HepG2 (cell line): ENCODE measurements around the gene RNF222. TPM values are rescaled to one million over a fixed set of nuclear protein-coding genes. Genes with fewer than 3 reads are reported as not detected.

ENCODE experiments used
- ATAC-seq: fragments of 200-7000 bp; cut with Tn5 transposase; 3 replicates; pipeline ENCODE4 v1.9.1; 2020; ENCODE audit warnings: mild to moderate bottlenecking, moderate library complexity
- BruUV-seq: library from RNA; stranded (reverse); fragments of 400-500 nt; replicated peaks from 2 replicates; lab custom pipeline; 2021; lab: Mats Ljungman, UMichigan
- CTCF ChIA-PET: fragments of 300-600 bp; formaldehyde crosslinking; extraction: SDS; loops from one replicate; lab custom pipeline; 2021; ENCODE audit warnings: low total read pairs, inconsistent platforms, low intra/inter-chr PET ratio; lab: Yijun Ruan, JAX
- POLR2A ChIA-PET: fragments of 350-600 bp; sonication (Branson Sonifier 250); formaldehyde crosslinking; loops from one replicate; lab custom pipeline; 2020; ENCODE audit warnings: antibody characterized with exemption, inconsistent platforms; lab: Yijun Ruan, JAX
- DNase-seq: peaks from one replicate; pipeline ENCODE4 v3.0.0-alpha.2; 2015; ENCODE audit warnings: low spot score
- FAIRE-seq: peaks from 3 replicates; lab custom pipeline; 2011; peaks lifted over from hg19 to GRCh38; lab: Jason Lieb, UNC
- H2AFZ ChIP-seq: one replicate; pipeline ENCODE4 v1.6.1; 2011; ENCODE audit warnings: low read length, inconsistent platforms
- H3K27ac ChIP-seq: fragments of 300-600 bp; 3 replicates; pipeline ENCODE4 v1.8.0; 2011; ENCODE audit warnings: mixed run types, mild to moderate bottlenecking, mixed read lengths, low read length, inconsistent platforms; ENCODE audit not compliant: insufficient read depth; ENCODE audit errors: extremely low read length
- H3K27me3 ChIP-seq, 2 experiments: fragments of 200-600 bp in 1 of 2; 2 replicates in 1 of 2; 3 replicates in 1 of 2; pipeline versions ENCODE4 v1.6.0 to v1.8.0; 2011; ENCODE audit warnings: low read length in 2 of 2, mild to moderate bottlenecking in 2 of 2, moderate library complexity in 2 of 2, inconsistent platforms in 1 of 2; ENCODE audit not compliant: insufficient read depth in 2 of 2, control insufficient read depth in 1 of 2
- H3K36me3 ChIP-seq, 2 experiments: fragments of 200-600 bp in 1 of 2; replicated peaks in 1 of 2; 2 replicates in 1 of 2; 3 replicates in 1 of 2; pipeline versions ENCODE4 v1.5.1 to v1.8.0; 2011; ENCODE audit warnings: low read length in 2 of 2, inconsistent platforms in 1 of 2; ENCODE audit not compliant: insufficient read depth in 2 of 2, control insufficient read depth in 1 of 2
- H3K4me1 ChIP-seq: 2 replicates; pipeline ENCODE4 v1.5.1; 2012; ENCODE audit warnings: low read length, inconsistent platforms; ENCODE audit not compliant: insufficient read depth
- H3K4me2 ChIP-seq: 2 replicates; pipeline ENCODE4 v1.6.0; 2011; ENCODE audit warnings: low read depth, low read length, inconsistent platforms
- H3K4me3 ChIP-seq, 3 experiments: fragments of 200-600 bp in 1 of 3; sonication (generic), shearing (Covaris generic) in 1 of 3; replicated peaks in 1 of 3; 2 replicates each; pipeline ENCODE4 v1.5.1; 2011 to 2016; ENCODE audit warnings: low read length in 3 of 3, inconsistent platforms in 2 of 3, low read depth in 2 of 3, mild to moderate bottlenecking in 2 of 3, control low read depth in 1 of 3, mixed read lengths in 1 of 3; ENCODE audit not compliant: insufficient read depth in 1 of 3
- H3K79me2 ChIP-seq: one replicate; pipeline ENCODE4 v1.6.1; 2011; ENCODE audit warnings: low read length, inconsistent platforms; ENCODE audit not compliant: insufficient read depth
- H3K9ac ChIP-seq: 2 replicates; pipeline ENCODE4 v1.6.0; 2011; ENCODE audit warnings: mild to moderate bottlenecking, low read depth, low read length, inconsistent platforms; ENCODE audit not compliant: insufficient read depth
- H3K9me3 ChIP-seq: 2 replicates; pipeline ENCODE4 v1.5.1; 2012; ENCODE audit warnings: mild to moderate bottlenecking, low read length
- H4K20me1 ChIP-seq: 2 replicates; pipeline ENCODE4 v1.6.0; 2011; ENCODE audit warnings: inconsistent platforms, mild to moderate bottlenecking, low read length, moderate library complexity; ENCODE audit not compliant: insufficient read depth
- AHR ChIP-seq: IDR thresholded peaks from 2 replicates; pipeline ENCODE4 v1.6.1; 2018; ENCODE audit warnings: missing genetic modification reagents, missing compliant biosample characterization
- CBX5 ChIP-seq: sonication (generic); formaldehyde crosslinking; IDR thresholded peaks from 2 replicates; pipeline ENCODE4 v1.4.0; 2020; ENCODE audit warnings: missing genetic modification reagents, borderline replicate concordance
- EP300 ChIP-seq, 3 experiments: sonication (generic) in 1 of 3; formaldehyde crosslinking in 1 of 3; IDR thresholded peaks; 2 replicates each; pipeline versions ENCODE4 v1.5.1 to v1.6.1; 2011 to 2020; ENCODE audit warnings: low read depth in 2 of 3, low read length in 2 of 3, borderline replicate concordance in 1 of 3, improper control_type of control experiment in 1 of 3, mild to moderate bottlenecking in 1 of 3, missing genetic modification reagents in 1 of 3, moderate library complexity in 1 of 3
- FOSL2 ChIP-seq: sonication (generic); formaldehyde crosslinking; IDR thresholded peaks from 2 replicates; pipeline ENCODE4 v1.4.0; 2020; ENCODE audit warnings: missing genetic modification reagents
- GATAD1 ChIP-seq: IDR thresholded peaks from 2 replicates; pipeline ENCODE4 v1.6.1; 2016; ENCODE audit warnings: missing genetic modification reagents, missing compliant biosample characterization
- GTF2F1 ChIP-seq: fragments of 150-350 bp; IDR thresholded peaks from 2 replicates; pipeline ENCODE4 v1.6.1; 2014; ENCODE audit warnings: low read length
- HOXA5 ChIP-seq: sonication (generic); formaldehyde crosslinking; IDR thresholded peaks from 2 replicates; pipeline ENCODE4 v1.4.0; 2020; ENCODE audit warnings: missing genetic modification reagents
- KDM3A ChIP-seq: IDR thresholded peaks from 2 replicates; pipeline ENCODE4 v1.6.1; 2018; ENCODE audit warnings: low read depth, missing compliant biosample characterization
- KLF13 ChIP-seq: sonication (generic); formaldehyde crosslinking; IDR thresholded peaks from 2 replicates; pipeline ENCODE4 v1.4.0; 2020; ENCODE audit warnings: mild to moderate bottlenecking, missing genetic modification reagents
- KMT2A ChIP-seq: sonication (generic); formaldehyde crosslinking; IDR thresholded peaks from 2 replicates; pipeline ENCODE4 v1.4.0; 2020; ENCODE audit warnings: missing genetic modification reagents
- MIER2 ChIP-seq: IDR thresholded peaks from 2 replicates; pipeline ENCODE4 v1.6.1; 2016; ENCODE audit warnings: missing biosample characterization, missing genetic modification reagents
- REXO4 ChIP-seq: sonication (generic); formaldehyde crosslinking; IDR thresholded peaks from 2 replicates; pipeline ENCODE4 v1.8.0; 2022; ENCODE audit warnings: missing genetic modification reagents, mild to moderate bottlenecking, borderline replicate concordance
- RXRB ChIP-seq: IDR thresholded peaks from 2 replicates; pipeline ENCODE4 v1.6.1; 2016; ENCODE audit warnings: borderline replicate concordance, missing genetic modification reagents, missing compliant biosample characterization
- SKI ChIP-seq: fragments of 450-650 bp; IDR thresholded peaks from one replicate; pipeline ENCODE4 v1.6.1; 2018; ENCODE audit warnings: mild to moderate bottlenecking; ENCODE audit not compliant: partially characterized antibody
- SOX13 ChIP-seq, 3 experiments: fragments of 450-650 bp in 1 of 3; sonication (generic) in 1 of 3; formaldehyde crosslinking in 1 of 3; IDR thresholded peaks in 2 of 3; conservative IDR thresholded peaks in 1 of 3; 2 replicates each; pipeline versions ENCODE4 v1.5.0 to v1.6.1; 2016 to 2020; ENCODE audit warnings: antibody characterized with exemption in 1 of 3, mild to moderate bottlenecking in 1 of 3, missing compliant biosample characterization in 1 of 3, missing genetic modification reagents in 1 of 3, moderate library complexity in 1 of 3
- SPEN ChIP-seq: sonication (generic); formaldehyde crosslinking; IDR thresholded peaks from 2 replicates; pipeline ENCODE4 v1.5.1; 2020; ENCODE audit warnings: low read depth, mild to moderate bottlenecking, missing genetic modification reagents
- TEAD3 ChIP-seq: optimal IDR thresholded peaks from 2 replicates; pipeline ENCODE3; 2016; ENCODE audit warnings: borderline replicate concordance
- THRA ChIP-seq: sonication (generic); formaldehyde crosslinking; IDR thresholded peaks from 2 replicates; pipeline ENCODE4 v1.4.0; 2020; ENCODE audit warnings: missing genetic modification reagents, borderline replicate concordance
- WIZ ChIP-seq: sonication (generic); formaldehyde crosslinking; IDR thresholded peaks from 2 replicates; pipeline ENCODE4 v1.5.1; 2020; ENCODE audit warnings: mild to moderate bottlenecking, missing genetic modification reagents
- ZMYM4 ChIP-seq: sonication (generic); formaldehyde crosslinking; IDR thresholded peaks from 2 replicates; pipeline ENCODE4 v1.8.1; 2023; ENCODE audit warnings: mild to moderate bottlenecking, missing genetic modification reagents
- ZNF12 ChIP-seq: sonication (generic); formaldehyde crosslinking; IDR thresholded peaks from 2 replicates; pipeline ENCODE4 v1.5.0; 2020; ENCODE audit warnings: missing genetic modification reagents
- ZNF282 ChIP-seq: fragments of 450-650 bp; IDR thresholded peaks from 2 replicates; pipeline ENCODE4 v1.6.1; 2018; ENCODE audit not compliant: partially characterized antibody
- ZNF546 ChIP-seq: sonication (generic); formaldehyde crosslinking; conservative IDR thresholded peaks from 2 replicates; pipeline ENCODE4 v1.8.1; 2023; ENCODE audit warnings: mild to moderate bottlenecking, missing genetic modification reagents
- WGBS: methylation state at CpG from one replicate; pipeline ENCODE4 v1.1.6; 2017; ENCODE audit warnings: low lambda C conversion rate; 5-methylcytosine and 5-hydroxymethylcytosine counted together
- in situ Hi-C: cut with HindIII; loops from 2 replicates; pipeline ENCODE4 v1.10.0; 2017; ENCODE audit warnings: low pct_unique_long_range_greater_than_20kb; ENCODE audit not compliant: extremely low pct_ligation_motif_present
- intact Hi-C: fragments of 100-400 bp; cut with micrococcal nuclease; formaldehyde crosslinking; loops from one replicate; pipeline ENCODE4 v1.10.0; 2022; ENCODE audit not compliant: unreplicated experiment
- polyA plus RNA-seq, 8 experiments: library from polyadenylated mRNA; depleted of rRNA in 3 of 8; stranded (reverse) in 7 of 8; unstranded in 1 of 8; fragments of >200 nt; fragmentation: Illumina TruSeq in 4 of 8; extraction: Trizol in 4 of 8; gene quantifications; 2 replicates each; pipeline versions ENCODE4 v1.2.1 to v1.2.3, GENCODE V29; 2011 to 2016; ENCODE audit warnings: low read depth in 4 of 8, missing spikeins in 1 of 8, mixed read lengths in 1 of 8; ENCODE audit not compliant: insufficient read depth in 1 of 8
- total RNA-seq, 5 experiments: library from RNA; depleted of rRNA; stranded (reverse); fragments of >200 nt; fragmentation: Illumina TruSeq; extraction: Trizol; gene quantifications; 2 replicates each; pipeline ENCODE4 v1.2.3, GENCODE V29; 2016; ENCODE audit warnings: low read depth in 1 of 5

RNF222 gene
- total and polyA plus RNA-seq, 2 of the 13 experiments (the other 11 are each of a cell fraction or from before 2014, with no cell fraction given) = not detected

GRCh38 chr17:8409966-8410882, 12.6 kb upstream of the RNF222 start:
- CTCF ChIA-PET = interaction anchor here (1.3 to 1.5 kb wide), 4 partner anchors 20 to 375 kb away, joined by 3 to 10 read pairs (median 4); no protein-coding TSS in a partner anchor
- DNase-seq = peak; percentile 80
- POLR2A ChIA-PET = interaction anchor here (0.5 to 1.5 kb wide), 4 partner anchors 10 to 220 kb away, joined by 3 to 7 read pairs (median 4); partner anchors contain the start of genes MYH10, NDEL1 and RPL26
- Histone ChIP-seq H3K9ac (no peak overlapping the region), H3K27ac (no peak overlapping the region), H2AFZ (peak overlapping the region; percentile 39), H3K4me1 (peaks cover 64% of the 10 kb centered on the region), H3K4me3 (peak overlapping the region in 1 of 3 experiments; percentile 30; a peak in 1 of 6 replicates), H3K36me3 (no peaks in the 10 kb centered on the region), H3K27me3 (no peaks in the 10 kb centered on the region), H3K4me2 (peak overlapping the region; percentile 72), H3K79me2 (no peaks in the 10 kb centered on the region), H3K9me3 (no peaks in the 10 kb centered on the region), H4K20me1 (no peaks in the 10 kb centered on the region)
- in situ Hi-C loops = loop anchor here (5.0 to 10.0 kb wide), 2 partner anchors 37 to 335 kb away; partner anchors contain the start of gene CCDC42
- ATAC-seq = peak; percentile 80
- WGBS = 34% methylated on average over 15 of the region's 19 CpGs
- intact Hi-C loops = loop anchor here (5.0 kb wide), 1 partner anchor 37 kb away; no protein-coding TSS in a partner anchor
- FAIRE-seq = peak; percentile 97
- BruUV-seq = no TSS peak
- TF ChIP-seq REXO4 (CRISPR knock-in tag) (no peak), HOXA5 (CRISPR knock-in tag) (no peak), ZNF12 (0 out of 2 replicates have a peak, but pooled peaks have one; percentile 11), TEAD3 (CRISPR knock-in tag) (peak; percentile 88), THRA (peak; percentile 62; the same call in 1 of the 2 replicates), RXRB (CRISPR knock-in tag) (peak; percentile 26; the same call in 1 of the 2 replicates), AHR (no peak), GATAD1 (CRISPR knock-in tag) (peak; percentile 60), ZNF546 (no peak), SPEN (CRISPR knock-in tag) (0 out of 2 replicates have a peak, but pooled peaks have one; percentile 32), CBX5 (CRISPR knock-in tag) (peak; percentile 33; the same call in 1 of the 2 replicates), MIER2 (CRISPR knock-in tag) (no peak), SKI (no peak), FOSL2 (peak; percentile 35; the same call in 1 of the 2 replicates), GTF2F1 (no peak), KLF13 (CRISPR knock-in tag) (no peak), EP300 (IDR thresholded peaks at IDR 0.05; ENCODE audit: low read depth in 2 of 2, low read length in 2 of 2) (no peak), EP300 (CRISPR knock-in tag; IDR thresholded peaks at IDR 0.05; ENCODE audit: borderline replicate concordance) (peak; percentile 27; the same call in 1 of the 2 replicates), KDM3A (CRISPR knock-in tag) (peak; percentile 46; the same call in 1 of the 2 replicates), SOX13 (IDR thresholded peaks at IDR 0.05) (no peak), SOX13 (CRISPR knock-in tag; conservative IDR thresholded peaks at IDR 0.05 in 1 of 2, IDR thresholded peaks at IDR 0.05 in 1 of 2) (peak in 1 of 2 experiments; percentile 27; a peak in 1 of 4 replicates), ZMYM4 (peak; percentile 52), ZNF282 (no peak), WIZ (CRISPR knock-in tag) (no peak), KMT2A (CRISPR knock-in tag) (0 out of 2 replicates have a peak, but pooled peaks have one; percentile 41)
